ENCODE data around the gene TRERF1. TPM values are rescaled to one million over a fixed set of nuclear protein-coding genes. Genes with fewer than 3 reads are reported as not detected.

The TRERF1 gene
- total and polyA plus RNA-seq, 9 donors = 4.5 to 13.7 (median 7.8) TPM

DNA sequence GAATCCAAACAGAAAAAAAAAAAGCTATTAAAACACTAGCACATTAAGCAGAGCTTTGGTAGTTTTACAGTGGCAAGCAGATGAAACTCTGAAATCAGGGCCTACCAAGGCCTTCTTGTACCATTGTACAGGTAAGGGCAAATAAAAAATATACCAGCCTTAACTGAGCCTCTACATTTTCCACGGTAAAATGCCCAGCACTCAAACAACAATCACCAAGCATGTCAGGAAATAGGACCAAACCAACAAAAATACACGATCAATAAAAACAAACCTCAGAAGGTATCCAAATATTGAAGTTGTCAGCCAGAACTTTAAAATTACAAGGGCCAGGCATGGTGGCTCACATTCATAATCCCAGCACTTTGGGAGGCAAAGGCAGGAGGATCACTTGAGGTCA, 18.3 kb downstream of the TRERF1 start:
- intact Hi-C loops (cut with DNase I) = no loop called here
- Histone ChIP-seq H3K36me3 (no peaks in the 10 kb centered on the region), H3K4me1 (ENCODE audit: insufficient read depth) (peaks cover 5% of the 10 kb centered on the region), H3K9me3 (no peaks in the 10 kb centered on the region), H3K27me3 (no peaks in the 10 kb centered on the region), H3K4me3 (no peak overlapping the region), H3K27ac (no peak overlapping the region)
- TF ChIP-seq, protein P1, sequence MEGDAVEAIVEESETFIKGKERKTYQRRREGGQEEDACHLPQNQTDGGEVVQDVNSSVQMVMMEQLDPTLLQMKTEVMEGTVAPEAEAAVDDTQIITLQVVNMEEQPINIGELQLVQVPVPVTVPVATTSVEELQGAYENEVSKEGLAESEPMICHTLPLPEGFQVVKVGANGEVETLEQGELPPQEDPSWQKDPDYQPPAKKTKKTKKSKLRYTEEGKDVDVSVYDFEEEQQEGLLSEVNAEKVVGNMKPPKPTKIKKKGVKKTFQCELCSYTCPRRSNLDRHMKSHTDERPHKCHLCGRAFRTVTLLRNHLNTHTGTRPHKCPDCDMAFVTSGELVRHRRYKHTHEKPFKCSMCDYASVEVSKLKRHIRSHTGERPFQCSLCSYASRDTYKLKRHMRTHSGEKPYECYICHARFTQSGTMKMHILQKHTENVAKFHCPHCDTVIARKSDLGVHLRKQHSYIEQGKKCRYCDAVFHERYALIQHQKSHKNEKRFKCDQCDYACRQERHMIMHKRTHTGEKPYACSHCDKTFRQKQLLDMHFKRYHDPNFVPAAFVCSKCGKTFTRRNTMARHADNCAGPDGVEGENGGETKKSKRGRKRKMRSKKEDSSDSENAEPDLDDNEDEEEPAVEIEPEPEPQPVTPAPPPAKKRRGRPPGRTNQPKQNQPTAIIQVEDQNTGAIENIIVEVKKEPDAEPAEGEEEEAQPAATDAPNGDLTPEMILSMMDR (IDR thresholded peaks at IDR 0.05) = no peak
- no peak for TF ChIP-seq EP300 (IDR thresholded peaks at IDR 0.05)
- no peak for TF ChIP-seq POLR2A (IDR thresholded peaks at IDR 0.05)
- DNase-seq = no peak
- WGBS, 3 donors = 100% methylated on average over 2 of the region's 2 CpGs

DNA sequence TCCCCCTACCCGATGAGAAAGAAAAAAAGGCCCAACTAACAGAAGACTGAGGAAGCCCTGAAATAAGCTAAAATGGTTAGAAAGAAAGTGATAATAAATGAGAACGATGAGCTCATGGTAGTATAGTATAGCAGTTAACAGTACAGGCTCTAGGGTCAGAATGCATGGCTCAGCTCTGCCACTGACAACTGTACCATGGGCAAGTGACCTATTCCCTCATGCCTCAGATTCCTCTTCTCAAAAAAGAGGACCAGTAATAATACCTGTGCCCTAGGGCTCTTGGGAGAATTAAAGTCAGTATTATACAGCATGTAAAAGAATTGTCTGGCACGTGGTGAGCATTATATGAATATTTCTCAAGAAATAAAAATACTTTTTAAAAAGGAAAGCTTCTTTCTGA, 19.8 kb downstream of the TRERF1 start:
- WGBS, 3 donors = 89 to 92% (median 89%) methylated on average over 3 of the region's 3 CpGs
- Histone ChIP-seq H3K4me1 (ENCODE audit: insufficient read depth) (peaks cover 5% of the 10 kb centered on the region), H3K9me3 (no peaks in the 10 kb centered on the region), H3K36me3 (no peaks in the 10 kb centered on the region), H3K4me3 (no peak overlapping the region), H3K27me3 (no peaks in the 10 kb centered on the region), H3K27ac (no peak overlapping the region)
- TF ChIP-seq POLR2A (IDR thresholded peaks at IDR 0.05) (no peak), EP300 (IDR thresholded peaks at IDR 0.05) (no peak)
- TF ChIP-seq, protein P1 (IDR thresholded peaks at IDR 0.05) = no peak
- intact Hi-C loops (cut with DNase I) = no loop called here
- no peak for DNase-seq

DNA sequence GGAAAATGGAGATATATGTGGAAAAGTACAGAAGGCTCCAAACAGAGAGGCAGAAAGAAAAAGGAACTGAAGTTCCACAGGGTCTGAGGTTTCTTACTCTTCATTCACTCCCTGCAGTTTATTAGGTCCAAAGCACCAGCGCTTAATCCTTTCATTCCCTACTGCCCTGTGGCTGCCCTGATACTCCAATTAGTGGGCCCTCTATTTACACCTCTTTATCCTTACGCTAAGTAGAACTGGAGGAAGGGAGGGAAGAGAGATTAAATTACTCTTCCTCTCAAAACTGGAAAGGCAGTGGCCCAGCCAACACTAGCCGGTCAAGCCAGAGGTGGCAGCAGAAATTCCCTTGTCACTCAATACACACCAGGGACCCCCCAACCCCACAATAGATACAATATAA, 20.4 kb downstream of the TRERF1 start:
- WGBS, 3 donors = 94 to 97% (median 95%) methylated on average over 3 of the region's 3 CpGs
- Histone ChIP-seq H3K4me1 (ENCODE audit: insufficient read depth) (peaks cover 5% of the 10 kb centered on the region), H3K27ac (no peak overlapping the region), H3K36me3 (no peaks in the 10 kb centered on the region), H3K9me3 (no peaks in the 10 kb centered on the region), H3K27me3 (no peaks in the 10 kb centered on the region), H3K4me3 (no peak overlapping the region)
- TF ChIP-seq EP300 (IDR thresholded peaks at IDR 0.05) (no peak), POLR2A (IDR thresholded peaks at IDR 0.05) (no peak)
- TF ChIP-seq, protein P1 (IDR thresholded peaks at IDR 0.05) = no peak
- no peak for DNase-seq
- intact Hi-C loops (cut with DNase I) = no loop called here

DNA sequence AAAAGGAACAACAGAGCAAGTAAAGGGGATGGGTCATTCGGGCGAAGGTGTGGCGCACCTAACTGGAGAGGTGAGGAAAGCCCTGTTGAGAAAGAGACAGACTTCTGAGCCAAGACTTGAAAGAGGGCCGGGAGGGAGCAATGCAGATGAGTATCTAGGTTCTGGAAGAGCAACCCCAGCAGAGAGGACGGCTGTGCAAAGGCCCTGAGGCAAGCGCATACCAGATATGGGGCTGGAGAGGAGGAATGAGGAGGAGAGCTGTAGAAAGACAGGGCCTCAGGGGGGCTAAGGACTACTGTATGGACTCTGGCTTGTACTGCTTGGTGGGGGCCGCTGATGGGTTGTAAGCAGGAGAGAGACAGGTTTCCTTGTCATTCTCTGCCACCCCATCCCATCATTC, 21.9 kb downstream of the TRERF1 start:
- no peak for TF ChIP-seq EP300 (IDR thresholded peaks at IDR 0.05)
- TF ChIP-seq, protein P1 (IDR thresholded peaks at IDR 0.05) = no peak
- no peak for TF ChIP-seq POLR2A (IDR thresholded peaks at IDR 0.05)
- Histone ChIP-seq H3K4me1 (ENCODE audit: insufficient read depth) (peaks cover 5% of the 10 kb centered on the region), H3K36me3 (no peaks in the 10 kb centered on the region), H3K27me3 (no peaks in the 10 kb centered on the region), H3K4me3 (no peak overlapping the region), H3K27ac (no peak overlapping the region), H3K9me3 (no peaks in the 10 kb centered on the region)
- no peak for DNase-seq
- intact Hi-C loops (cut with DNase I) = no loop called here
- WGBS, 3 donors = 93 to 95% (median 94%) methylated on average over 7 of the region's 7 CpGs
